Coronary artery (tissue), 2 donors: ENCODE data around the gene CAPN7.
"Not testable (repeated sequence)": the region's sequence is repeated elsewhere in the genome, so short reads cannot be mapped to it uniquely, and the experiment has no call there.

ENCODE experiments used
- DNase-seq: peaks from one replicate; pipeline ENCODE4 v3.0.0-alpha.2; 2017; ENCODE audit warnings: low spot score
- H3K27ac ChIP-seq, 2 donors: fragments of 200-600 bp; sonication (generic); one replicate each; pipeline ENCODE4 v1.5.1; 2016 to 2019
- H3K4me3 ChIP-seq: fragments of 200-600 bp; sonication (generic); 2 replicates; pipeline ENCODE4 v1.5.1; 2016; ENCODE audit warnings: mild to moderate bottlenecking, moderate library complexity
- TF ChIP-seq, protein P1 (sequence below): fragments of 200-600 bp; sonication (generic); IDR thresholded peaks from one replicate; pipeline ENCODE4 v1.5.1; 2019; ENCODE audit warnings: antibody characterized with exemption

The CAPN7 gene

DNA sequence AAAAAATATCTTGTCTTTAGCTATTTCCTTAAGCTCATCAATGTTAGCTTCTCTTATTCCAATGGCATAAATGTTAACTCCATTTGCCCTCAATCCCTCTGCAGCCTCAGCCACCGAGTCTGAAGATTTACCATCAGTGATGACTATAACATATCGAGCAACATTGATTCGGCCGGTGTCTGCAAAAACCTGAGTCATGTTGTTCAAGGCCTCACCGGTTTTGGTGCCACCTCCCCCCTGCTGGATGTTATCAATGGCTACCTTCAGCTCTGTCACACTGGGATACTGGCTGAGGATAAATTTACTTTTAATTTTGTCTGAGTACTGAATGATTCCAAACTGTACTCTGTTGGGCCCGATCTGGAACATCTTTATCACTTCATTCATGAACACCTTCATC is 41.0 kb upstream of the CAPN7 start:
- no peak for DNase-seq

GRCh38 chr3:15166391-15166790 is 39.7 kb upstream of the CAPN7 start:
- H3K27ac ChIP-seq, H3K4me3 ChIP-seq, DNase-seq: not testable (repeated sequence)

More for the DNA sequence above, 41.0 kb upstream of the CAPN7 start:
- no peak overlapping the region for H3K4me3 ChIP-seq
- H3K27ac ChIP-seq: no peak overlapping the region
- TF ChIP-seq, protein P1, sequence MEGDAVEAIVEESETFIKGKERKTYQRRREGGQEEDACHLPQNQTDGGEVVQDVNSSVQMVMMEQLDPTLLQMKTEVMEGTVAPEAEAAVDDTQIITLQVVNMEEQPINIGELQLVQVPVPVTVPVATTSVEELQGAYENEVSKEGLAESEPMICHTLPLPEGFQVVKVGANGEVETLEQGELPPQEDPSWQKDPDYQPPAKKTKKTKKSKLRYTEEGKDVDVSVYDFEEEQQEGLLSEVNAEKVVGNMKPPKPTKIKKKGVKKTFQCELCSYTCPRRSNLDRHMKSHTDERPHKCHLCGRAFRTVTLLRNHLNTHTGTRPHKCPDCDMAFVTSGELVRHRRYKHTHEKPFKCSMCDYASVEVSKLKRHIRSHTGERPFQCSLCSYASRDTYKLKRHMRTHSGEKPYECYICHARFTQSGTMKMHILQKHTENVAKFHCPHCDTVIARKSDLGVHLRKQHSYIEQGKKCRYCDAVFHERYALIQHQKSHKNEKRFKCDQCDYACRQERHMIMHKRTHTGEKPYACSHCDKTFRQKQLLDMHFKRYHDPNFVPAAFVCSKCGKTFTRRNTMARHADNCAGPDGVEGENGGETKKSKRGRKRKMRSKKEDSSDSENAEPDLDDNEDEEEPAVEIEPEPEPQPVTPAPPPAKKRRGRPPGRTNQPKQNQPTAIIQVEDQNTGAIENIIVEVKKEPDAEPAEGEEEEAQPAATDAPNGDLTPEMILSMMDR: no peak

- TF ChIP-seq, protein P1: no peak
- Histone ChIP-seq H3K27ac (no peak overlapping the region), H3K4me3 (no peak overlapping the region)
- DNase-seq: no peak
Measured at GRCh38 chr3:15171096-15171495, 35.0 kb upstream of the CAPN7 start.

GRCh38 chr3:15172806-15173205 is 33.2 kb upstream of the CAPN7 start:
- no peak for DNase-seq
- Histone ChIP-seq H3K4me3 (no peak overlapping the region), H3K27ac (no peak overlapping the region)
- TF ChIP-seq, protein P1: no peak

GRCh38 chr3:15174953-15175352 is 31.1 kb upstream of the CAPN7 start:
- Histone ChIP-seq H3K4me3 (no peak overlapping the region), H3K27ac (no peak overlapping the region)
- TF ChIP-seq, protein P1: no peak
- no peak for DNase-seq

DNA sequence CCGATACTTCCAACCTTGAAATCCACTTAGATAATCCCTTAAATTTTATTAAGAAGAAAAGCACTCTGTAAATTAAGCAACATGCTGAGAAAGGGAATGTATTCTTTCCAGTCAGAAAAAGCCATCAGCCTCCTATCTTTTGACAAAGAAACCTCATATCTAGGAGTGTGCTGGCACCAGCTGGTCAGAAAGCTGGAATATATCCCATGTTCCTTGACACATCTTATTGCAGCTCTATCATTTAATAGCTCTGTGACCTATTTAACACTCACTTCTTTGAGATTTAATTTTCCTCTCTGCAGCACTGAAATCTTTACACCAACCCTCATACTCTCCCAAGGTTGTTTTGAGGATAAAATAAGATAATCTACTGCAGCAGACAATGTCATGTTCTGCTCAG is 30.4 kb upstream of the CAPN7 start:
- H3K27ac ChIP-seq: no peak overlapping the region
- H3K4me3 ChIP-seq: no peak overlapping the region
- no peak for DNase-seq
- TF ChIP-seq, protein P1: no peak

DNA sequence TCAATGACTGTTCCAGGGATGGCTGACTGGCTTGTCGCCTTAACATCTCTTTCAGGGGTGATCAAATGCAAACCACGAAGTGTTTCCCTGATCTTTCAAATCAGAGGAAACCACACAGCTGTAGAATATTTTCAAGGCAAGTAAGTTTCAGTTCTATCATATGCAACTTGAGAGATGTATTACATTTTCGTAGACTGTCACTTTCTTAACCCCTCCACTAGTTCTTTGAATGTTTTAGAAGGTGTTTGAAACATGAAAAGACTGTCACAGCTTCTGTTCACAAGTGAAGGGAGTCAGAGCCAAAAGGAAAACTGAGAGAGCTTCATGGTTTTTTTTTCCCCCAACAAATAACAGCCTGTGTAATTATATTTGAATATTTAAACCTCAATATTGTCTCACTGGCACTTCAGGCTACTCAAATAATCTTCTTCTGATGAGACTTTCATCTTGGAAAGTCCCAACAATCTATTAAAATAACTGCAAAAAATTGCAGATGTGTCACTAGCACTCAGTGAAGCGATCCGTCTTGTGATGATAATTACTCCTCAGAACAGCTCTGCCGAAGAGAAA is 25.9 kb upstream of the CAPN7 start:
- no peak overlapping the region for H3K27ac ChIP-seq
- no peak overlapping the region for H3K4me3 ChIP-seq
- TF ChIP-seq, protein P1: no peak
- DNase-seq: no peak

- Histone ChIP-seq H3K4me3 (no peak overlapping the region), H3K27ac (no peak overlapping the region)
- no peak for DNase-seq
- TF ChIP-seq, protein P1: no peak
Measured at GRCh38 chr3:15181511-15181910, 24.5 kb upstream of the CAPN7 start.
